Fibroblast of lung (primary cell): Measurements from ENCODE around the gene PXDN.

Source experiments
- CTCF ChIP-seq, 2 donors: IDR thresholded peaks in 1 of 2; conservative IDR thresholded peaks in 1 of 2; 1 replicate in 1 of 2; 2 replicates in 1 of 2; pipeline ENCODE4 v1.5.1; 2011 to 2012; ENCODE audit warnings: low read length in 2 of 2, control low read depth in 1 of 2, inconsistent platforms in 1 of 2, low read depth in 1 of 2, mild to moderate bottlenecking in 1 of 2
- EZH2 ChIP-seq: IDR thresholded peaks from 2 replicates; pipeline ENCODE4 v1.5.1; 2012; ENCODE audit warnings: low read length, control low read depth, mild to moderate bottlenecking; ENCODE audit errors: missing control alignments

GRCh38 chr2:1606046-1606400, 138.3 kb downstream of the PXDN start:
- TF ChIP-seq CTCF (conservative IDR thresholded peaks at IDR 0.05 in 1 of 2, IDR thresholded peaks at IDR 0.05 in 1 of 2; ENCODE audit: low read depth in 1 of 2, low read length in 2 of 2) (no peak), EZH2 (no peak)
